ENCODE results near the gene VEGFA.

The VEGFA gene

GRCh38 chr6:43799551-43800297 is 29.7 kb downstream of the VEGFA start:
- Histone ChIP-seq H3K4me3 (ENCODE audit: low read depth, low read length) (no peak overlapping the region), H3K79me2 (ENCODE audit: control insufficient read depth, insufficient read depth, low read length, unreplicated experiment) (no peaks in the 10 kb centered on the region), H2AFZ (ENCODE audit: low read length, unreplicated experiment) (no peak overlapping the region), H3K27me3 (ENCODE audit: insufficient read depth, low read length) (no peaks in the 10 kb centered on the region), H3K27ac (ENCODE audit: low read depth, low read length) (no peak overlapping the region), H3K4me1 (ENCODE audit: control insufficient read depth, insufficient read depth, low read length, unreplicated experiment) (peaks cover 35% of the 10 kb centered on the region), H3K36me3 (ENCODE audit: insufficient read depth, low read length) (no peaks in the 10 kb centered on the region)

GRCh38 chr6:43800298-43800623 is 30.2 kb downstream of the VEGFA start:
- Histone ChIP-seq H3K79me2 (ENCODE audit: control insufficient read depth, insufficient read depth, low read length, unreplicated experiment) (no peaks in the 10 kb centered on the region), H3K4me1 (ENCODE audit: control insufficient read depth, insufficient read depth, low read length, unreplicated experiment) (peaks cover 35% of the 10 kb centered on the region), H2AFZ (ENCODE audit: low read length, unreplicated experiment) (no peak overlapping the region), H3K27me3 (ENCODE audit: insufficient read depth, low read length) (no peaks in the 10 kb centered on the region), H3K27ac (ENCODE audit: low read depth, low read length) (no peak overlapping the region), H3K4me3 (ENCODE audit: low read depth, low read length) (no peak overlapping the region), H3K36me3 (ENCODE audit: insufficient read depth, low read length) (no peaks in the 10 kb centered on the region)

DNA sequence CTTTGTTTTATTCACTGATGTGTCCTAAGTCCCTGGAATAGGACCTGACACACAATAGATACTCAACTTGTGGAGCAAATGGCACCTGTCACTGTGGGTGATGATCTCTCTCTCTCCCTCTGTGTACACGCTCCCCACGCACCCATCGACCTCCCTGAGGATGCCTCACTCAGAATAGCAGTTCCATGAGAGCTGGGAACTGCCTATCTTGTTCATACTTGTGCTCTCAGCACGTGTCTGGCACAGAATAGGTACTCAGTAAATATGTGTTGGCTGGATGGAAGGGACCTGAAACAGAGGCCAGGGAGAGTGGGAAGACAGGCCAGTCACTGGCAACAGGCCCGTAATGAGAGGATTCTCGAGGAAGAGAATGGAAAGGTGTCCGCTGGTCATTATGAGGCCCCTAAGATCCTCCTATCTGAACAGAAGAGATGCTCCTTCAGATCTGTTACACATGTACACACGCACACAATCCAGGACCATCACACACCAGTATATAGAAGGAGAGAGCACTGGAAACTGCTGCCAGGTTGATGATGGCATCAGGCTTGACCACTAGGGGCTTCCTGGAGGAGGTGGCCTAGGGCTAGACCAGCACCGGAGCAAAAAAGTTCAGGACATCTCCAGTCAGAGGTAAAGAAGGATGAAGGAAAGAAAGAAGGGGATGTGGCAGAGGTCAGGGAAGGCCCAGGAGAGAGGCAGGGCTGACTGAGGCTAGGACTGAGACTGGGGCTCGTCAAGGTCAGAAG is 30.9 kb downstream of the VEGFA start:
- H2AFZ ChIP-seq (ENCODE audit: low read length, unreplicated experiment): no peak overlapping the region
- H3K4me3 ChIP-seq (ENCODE audit: low read depth, low read length): no peak overlapping the region
- no peaks in the 10 kb centered on the region for H3K79me2 ChIP-seq (ENCODE audit: control insufficient read depth, insufficient read depth, low read length, unreplicated experiment)
- no peak overlapping the region for H3K27ac ChIP-seq (ENCODE audit: low read depth, low read length)
- H3K4me1 ChIP-seq (ENCODE audit: control insufficient read depth, insufficient read depth, low read length, unreplicated experiment): peaks cover 35% of the 10 kb centered on the region
- no peaks in the 10 kb centered on the region for H3K27me3 ChIP-seq (ENCODE audit: insufficient read depth, low read length)
- no peaks in the 10 kb centered on the region for H3K36me3 ChIP-seq (ENCODE audit: insufficient read depth, low read length)

DNA sequence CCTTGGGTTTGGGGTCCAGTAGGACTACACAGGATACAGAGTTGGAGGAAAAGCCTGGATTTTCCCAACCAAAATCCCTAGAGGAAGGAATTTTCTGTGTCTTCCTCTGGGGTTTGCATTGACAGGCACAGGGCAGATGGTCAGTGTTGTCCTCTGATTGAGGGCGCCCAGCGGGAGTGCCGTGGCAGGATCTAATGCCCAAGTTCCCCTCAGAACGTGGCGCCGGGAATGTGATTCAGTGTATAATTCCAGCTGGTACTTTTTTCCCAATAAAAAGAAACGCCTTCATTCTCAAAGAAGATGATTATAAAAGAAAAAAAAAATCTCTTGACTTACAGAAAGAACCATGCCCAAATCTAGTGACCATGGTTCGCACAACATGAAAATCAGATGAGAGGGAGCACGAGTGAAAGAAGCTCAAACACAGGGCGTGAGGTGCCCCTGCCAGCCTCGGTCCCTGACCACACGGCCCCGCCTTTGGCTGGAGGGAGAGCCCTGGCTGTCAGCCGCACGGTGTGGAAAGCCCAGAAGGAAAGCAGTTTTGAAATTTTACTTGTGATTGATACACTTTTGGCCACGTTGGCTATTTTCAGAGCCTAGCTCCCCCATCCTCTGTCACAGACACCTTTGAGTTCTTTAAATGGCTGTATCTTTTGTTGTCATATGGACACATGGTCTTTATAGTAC is 31.6 kb downstream of the VEGFA start:
- Histone ChIP-seq H3K27ac (ENCODE audit: low read depth, low read length) (no peak overlapping the region), H3K36me3 (ENCODE audit: insufficient read depth, low read length) (no peaks in the 10 kb centered on the region), H2AFZ (ENCODE audit: low read length, unreplicated experiment) (no peak overlapping the region), H3K27me3 (ENCODE audit: insufficient read depth, low read length) (no peaks in the 10 kb centered on the region), H3K4me1 (ENCODE audit: control insufficient read depth, insufficient read depth, low read length, unreplicated experiment) (peaks cover 35% of the 10 kb centered on the region), H3K4me3 (ENCODE audit: low read depth, low read length) (no peak overlapping the region), H3K79me2 (ENCODE audit: control insufficient read depth, insufficient read depth, low read length, unreplicated experiment) (no peaks in the 10 kb centered on the region)

GRCh38 chr6:43803055-43803782 is 33.2 kb downstream of the VEGFA start:
- no peak overlapping the region for H3K27ac ChIP-seq (ENCODE audit: low read depth, low read length)
- peaks cover 35% of the 10 kb centered on the region for H3K4me1 ChIP-seq (ENCODE audit: control insufficient read depth, insufficient read depth, low read length, unreplicated experiment)
- H3K27me3 ChIP-seq (ENCODE audit: insufficient read depth, low read length): no peaks in the 10 kb centered on the region
- H2AFZ ChIP-seq (ENCODE audit: low read length, unreplicated experiment): no peak overlapping the region
- H3K4me3 ChIP-seq (ENCODE audit: low read depth, low read length): no peak overlapping the region
- H3K36me3 ChIP-seq (ENCODE audit: insufficient read depth, low read length): no peaks in the 10 kb centered on the region
- no peaks in the 10 kb centered on the region for H3K79me2 ChIP-seq (ENCODE audit: control insufficient read depth, insufficient read depth, low read length, unreplicated experiment)

GRCh38 chr6:43803783-43804549 is 34.0 kb downstream of the VEGFA start:
- Histone ChIP-seq H3K27me3 (ENCODE audit: insufficient read depth, low read length) (no peaks in the 10 kb centered on the region), H3K4me3 (ENCODE audit: low read depth, low read length) (no peak overlapping the region), H3K27ac (ENCODE audit: low read depth, low read length) (no peak overlapping the region), H3K79me2 (ENCODE audit: control insufficient read depth, insufficient read depth, low read length, unreplicated experiment) (no peaks in the 10 kb centered on the region), H2AFZ (ENCODE audit: low read length, unreplicated experiment) (no peak overlapping the region), H3K4me1 (ENCODE audit: control insufficient read depth, insufficient read depth, low read length, unreplicated experiment) (peaks cover 27% of the 10 kb centered on the region), H3K36me3 (ENCODE audit: insufficient read depth, low read length) (no peaks in the 10 kb centered on the region)

- no peak overlapping the region for H3K27ac ChIP-seq (ENCODE audit: low read depth, low read length)
- H3K4me1 ChIP-seq (ENCODE audit: control insufficient read depth, insufficient read depth, low read length, unreplicated experiment): peaks cover 20% of the 10 kb centered on the region
- H2AFZ ChIP-seq (ENCODE audit: low read length, unreplicated experiment): no peak overlapping the region
- no peaks in the 10 kb centered on the region for H3K27me3 ChIP-seq (ENCODE audit: insufficient read depth, low read length)
- no peaks in the 10 kb centered on the region for H3K79me2 ChIP-seq (ENCODE audit: control insufficient read depth, insufficient read depth, low read length, unreplicated experiment)
- H3K4me3 ChIP-seq (ENCODE audit: low read depth, low read length): no peak overlapping the region
- H3K36me3 ChIP-seq (ENCODE audit: insufficient read depth, low read length): no peaks in the 10 kb centered on the region
Observed at GRCh38 chr6:43804550-43805223, 34.7 kb downstream of the VEGFA start.

- Histone ChIP-seq H3K79me2 (ENCODE audit: control insufficient read depth, insufficient read depth, low read length, unreplicated experiment) (no peaks in the 10 kb centered on the region), H3K4me1 (ENCODE audit: control insufficient read depth, insufficient read depth, low read length, unreplicated experiment) (peaks cover 15% of the 10 kb centered on the region), H3K4me3 (ENCODE audit: low read depth, low read length) (no peak overlapping the region), H3K36me3 (ENCODE audit: insufficient read depth, low read length) (no peaks in the 10 kb centered on the region), H3K27ac (ENCODE audit: low read depth, low read length) (no peak overlapping the region), H3K27me3 (ENCODE audit: insufficient read depth, low read length) (no peaks in the 10 kb centered on the region), H2AFZ (ENCODE audit: low read length, unreplicated experiment) (no peak overlapping the region)
Observed at GRCh38 chr6:43805699-43806042, 35.7 kb downstream of the VEGFA start.

DNA sequence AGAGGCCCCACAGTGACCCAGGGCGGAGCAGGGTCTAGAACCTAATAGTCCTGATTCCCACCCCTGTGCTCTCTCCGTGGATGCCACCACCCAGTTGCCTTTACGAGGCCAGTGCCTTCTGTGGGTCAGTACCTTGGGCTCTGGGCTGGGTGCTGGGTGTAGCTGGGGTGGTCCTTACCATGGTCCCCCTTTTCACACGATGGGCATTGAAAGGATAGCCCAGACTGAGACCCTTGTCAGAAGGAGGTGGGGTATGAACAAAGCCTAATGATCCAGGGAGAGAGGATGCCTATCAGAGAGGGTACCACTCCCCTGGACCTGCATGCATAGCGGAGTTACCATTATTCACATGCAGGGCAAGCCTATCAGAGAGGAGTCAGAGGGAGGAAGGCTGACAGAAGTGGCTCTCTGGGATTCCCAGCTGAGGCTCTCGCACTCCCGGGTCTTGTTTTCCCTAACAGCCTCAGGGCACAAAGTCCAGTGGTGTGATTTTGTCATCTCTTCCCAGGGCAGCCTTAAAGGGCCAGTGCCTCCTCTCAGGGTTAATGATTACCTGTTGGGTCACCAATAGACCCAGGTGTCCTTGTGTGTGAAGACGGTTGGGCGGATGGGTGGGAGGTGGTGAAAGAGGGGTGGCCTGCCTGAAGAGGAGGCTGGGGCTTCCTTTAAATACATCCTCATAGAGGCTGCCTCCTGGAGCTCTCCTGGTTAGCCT is 36.2 kb downstream of the VEGFA start:
- H3K79me2 ChIP-seq (ENCODE audit: control insufficient read depth, insufficient read depth, low read length, unreplicated experiment): no peaks in the 10 kb centered on the region
- H3K27ac ChIP-seq (ENCODE audit: low read depth, low read length): no peak overlapping the region
- no peak overlapping the region for H2AFZ ChIP-seq (ENCODE audit: low read length, unreplicated experiment)
- H3K4me1 ChIP-seq (ENCODE audit: control insufficient read depth, insufficient read depth, low read length, unreplicated experiment): peaks cover 15% of the 10 kb centered on the region
- no peaks in the 10 kb centered on the region for H3K36me3 ChIP-seq (ENCODE audit: insufficient read depth, low read length)
- no peak overlapping the region for H3K4me3 ChIP-seq (ENCODE audit: low read depth, low read length)
- H3K27me3 ChIP-seq (ENCODE audit: insufficient read depth, low read length): no peaks in the 10 kb centered on the region

Data from ACC112 (cell line).